NT2/D1 (cell line): ENCODE results near the gene DACH2.

Experiments
- SUZ12 ChIP-seq: IDR thresholded peaks from 2 replicates; pipeline ENCODE4 v1.6.1; 2011; ENCODE audit not compliant: insufficient read length, insufficient read depth; ENCODE audit errors: extremely low read depth
- YY1 ChIP-seq: IDR thresholded peaks from 2 replicates; pipeline ENCODE4 v1.6.1; 2011; ENCODE audit not compliant: insufficient read length, insufficient read depth
- ZNF274 ChIP-seq: IDR thresholded peaks from 2 replicates; pipeline ENCODE4 v1.6.1; 2011; ENCODE audit warnings: mild to moderate bottlenecking, low read depth, low read length

GRCh38 chrX:86104526-86104925 is 43.7 kb upstream of the DACH2 start:
- TF ChIP-seq YY1 (no peak), SUZ12 (no peak), ZNF274 (no peak)
